ENCODE results near the gene TADA2B. TPM values are rescaled to one million over a fixed set of nuclear protein-coding genes. Genes with fewer than 3 reads are reported as not detected.

The TADA2B gene
- total and polyA plus RNA-seq, 9 of the 15 experiments (the other 6 are each of a cell fraction or from before 2014, with no cell fraction given), result 0.55 to 12.2 (median 7.5) TPM

- peaks cover 50% of the 10 kb centered on the region for H3K79me2 ChIP-seq (ENCODE audit: control insufficient read depth, insufficient read depth, low read length)
- FAIRE-seq, result no peak
- peak overlapping the region; percentile 73 for H3K4me2 ChIP-seq (ENCODE audit: insufficient read depth, low read length)
- intact Hi-C loops (cut with micrococcal nuclease), result loop anchor here (5.0 kb wide), 1 partner anchor 175 kb away; no protein-coding TSS in a partner anchor
- CTCF ChIA-PET (ENCODE audit: low intra/inter-chr PET ratio), result no interaction called here
- 1% methylated on average over 10 of the region's 13 CpGs for WGBS (ENCODE audit: insufficient coverage, low coverage, missing lambda C conversion rate)
- H3K4me1 ChIP-seq (replicated peaks in 1 of 2; ENCODE audit: control insufficient read depth in 2 of 2, insufficient read depth in 2 of 2, low read length in 2 of 2), result peaks cover 15 to 40% of the 10 kb centered on the region in 2 experiments; a peak in 4 of 5 replicates
- POLR2A ChIA-PET, result interaction anchor here (0.5 to 3.8 kb wide), 14 partner anchors 11 to 336 kb away, joined by 3 to 24 read pairs (median 5); partner anchors contain the start of gene TADA2B
- H3K9me1 ChIP-seq (ENCODE audit: control insufficient read depth, insufficient read depth, low read length), result no peaks in the 10 kb centered on the region
- peak overlapping the region; percentile 59 for H3K27ac ChIP-seq (ENCODE audit: extremely low read depth, low read depth, low read length)
- ATAC-seq, result no peak
- peak overlapping the region; percentile 85 to 100 for H3K9ac ChIP-seq (ENCODE audit: insufficient read depth in 1 of 2, low read depth in 2 of 2, low read length in 2 of 2)
- no peaks in the 10 kb centered on the region; the same call in 1 of the 2 replicates for H4K20me1 ChIP-seq (replicated peaks; ENCODE audit: control insufficient read depth, insufficient read depth, low read length)
- H2AFZ ChIP-seq (ENCODE audit: low read depth, low read length), result peak overlapping the region; percentile 44; the same call in 1 of the 2 replicates
- in situ Hi-C loops (cut with MboI), result no loop called here
- no peaks in the 10 kb centered on the region for H3K27me3 ChIP-seq (ENCODE audit: control insufficient read depth in 2 of 2, insufficient read depth in 2 of 2, low read length in 2 of 2)
- no peak for TF ChIP-seq HES1 (IDR thresholded peaks at IDR 0.05; ENCODE audit: low read depth)
- TF ChIP-seq RBM34 (IDR thresholded peaks at IDR 0.05; ENCODE audit: borderline replicate concordance, insufficient read depth, low read length), result no peak
- TF ChIP-seq U2AF1 (optimal IDR thresholded peaks at IDR 0.05; ENCODE audit: low read depth, low read length), result no peak
- TF ChIP-seq NCOA6 (IDR thresholded peaks at IDR 0.05), result no peak
- no peak for TF ChIP-seq KLF6 (CRISPR knock-in tag; IDR thresholded peaks at IDR 0.05; ENCODE audit: borderline replicate concordance)
- TF ChIP-seq SIRT6 (IDR thresholded peaks at IDR 0.05; ENCODE audit: low read depth, low read length), result no peak
- TF ChIP-seq, protein P1, sequence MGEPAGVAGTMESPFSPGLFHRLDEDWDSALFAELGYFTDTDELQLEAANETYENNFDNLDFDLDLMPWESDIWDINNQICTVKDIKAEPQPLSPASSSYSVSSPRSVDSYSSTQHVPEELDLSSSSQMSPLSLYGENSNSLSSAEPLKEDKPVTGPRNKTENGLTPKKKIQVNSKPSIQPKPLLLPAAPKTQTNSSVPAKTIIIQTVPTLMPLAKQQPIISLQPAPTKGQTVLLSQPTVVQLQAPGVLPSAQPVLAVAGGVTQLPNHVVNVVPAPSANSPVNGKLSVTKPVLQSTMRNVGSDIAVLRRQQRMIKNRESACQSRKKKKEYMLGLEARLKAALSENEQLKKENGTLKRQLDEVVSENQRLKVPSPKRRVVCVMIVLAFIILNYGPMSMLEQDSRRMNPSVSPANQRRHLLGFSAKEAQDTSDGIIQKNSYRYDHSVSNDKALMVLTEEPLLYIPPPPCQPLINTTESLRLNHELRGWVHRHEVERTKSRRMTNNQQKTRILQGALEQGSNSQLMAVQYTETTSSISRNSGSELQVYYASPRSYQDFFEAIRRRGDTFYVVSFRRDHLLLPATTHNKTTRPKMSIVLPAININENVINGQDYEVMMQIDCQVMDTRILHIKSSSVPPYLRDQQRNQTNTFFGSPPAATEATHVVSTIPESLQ (CRISPR knock-in tag; IDR thresholded peaks at IDR 0.05), result no peak; the same call in 1 of the 2 replicates
- TF ChIP-seq, protein P2, sequence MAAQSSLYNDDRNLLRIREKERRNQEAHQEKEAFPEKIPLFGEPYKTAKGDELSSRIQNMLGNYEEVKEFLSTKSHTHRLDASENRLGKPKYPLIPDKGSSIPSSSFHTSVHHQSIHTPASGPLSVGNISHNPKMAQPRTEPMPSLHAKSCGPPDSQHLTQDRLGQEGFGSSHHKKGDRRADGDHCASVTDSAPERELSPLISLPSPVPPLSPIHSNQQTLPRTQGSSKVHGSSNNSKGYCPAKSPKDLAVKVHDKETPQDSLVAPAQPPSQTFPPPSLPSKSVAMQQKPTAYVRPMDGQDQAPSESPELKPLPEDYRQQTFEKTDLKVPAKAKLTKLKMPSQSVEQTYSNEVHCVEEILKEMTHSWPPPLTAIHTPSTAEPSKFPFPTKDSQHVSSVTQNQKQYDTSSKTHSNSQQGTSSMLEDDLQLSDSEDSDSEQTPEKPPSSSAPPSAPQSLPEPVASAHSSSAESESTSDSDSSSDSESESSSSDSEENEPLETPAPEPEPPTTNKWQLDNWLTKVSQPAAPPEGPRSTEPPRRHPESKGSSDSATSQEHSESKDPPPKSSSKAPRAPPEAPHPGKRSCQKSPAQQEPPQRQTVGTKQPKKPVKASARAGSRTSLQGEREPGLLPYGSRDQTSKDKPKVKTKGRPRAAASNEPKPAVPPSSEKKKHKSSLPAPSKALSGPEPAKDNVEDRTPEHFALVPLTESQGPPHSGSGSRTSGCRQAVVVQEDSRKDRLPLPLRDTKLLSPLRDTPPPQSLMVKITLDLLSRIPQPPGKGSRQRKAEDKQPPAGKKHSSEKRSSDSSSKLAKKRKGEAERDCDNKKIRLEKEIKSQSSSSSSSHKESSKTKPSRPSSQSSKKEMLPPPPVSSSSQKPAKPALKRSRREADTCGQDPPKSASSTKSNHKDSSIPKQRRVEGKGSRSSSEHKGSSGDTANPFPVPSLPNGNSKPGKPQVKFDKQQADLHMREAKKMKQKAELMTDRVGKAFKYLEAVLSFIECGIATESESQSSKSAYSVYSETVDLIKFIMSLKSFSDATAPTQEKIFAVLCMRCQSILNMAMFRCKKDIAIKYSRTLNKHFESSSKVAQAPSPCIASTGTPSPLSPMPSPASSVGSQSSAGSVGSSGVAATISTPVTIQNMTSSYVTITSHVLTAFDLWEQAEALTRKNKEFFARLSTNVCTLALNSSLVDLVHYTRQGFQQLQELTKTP (IDR thresholded peaks at IDR 0.05; ENCODE audit: low read depth in 1 of 2, partially characterized antibody in 2 of 2), result no peak
- peaks cover 42% of the 10 kb centered on the region for H3K36me3 ChIP-seq (ENCODE audit: control insufficient read depth, insufficient read depth, low read length)
- H3K9me3 ChIP-seq (replicated peaks; ENCODE audit: control insufficient read depth, insufficient read depth, low read depth, low read length), result no peaks in the 10 kb centered on the region
- peak overlapping the region; percentile 58 for H3K4me3 ChIP-seq
- no peak for DNase-seq (ENCODE audit: extremely low read depth in 1 of 4, low spot score in 3 of 4)
- BruUV-seq (replicated peaks), result no TSS peak
Observed at GRCh38 chr4:7067126-7067451, 23.9 kb downstream of the TADA2B start.

Measured in K562 (cell line).